WI38 (cell line): ENCODE results near the gene ILF2.

Source experiments
- H3K4me3 ChIP-seq: 2 replicates; pipeline ENCODE4 v1.5.1; 2011; ENCODE audit warnings: low read depth, mild to moderate bottlenecking, control low read depth, low read length
- TF ChIP-seq, protein P1 (sequence below): IDR thresholded peaks from 2 replicates; pipeline ENCODE4 v1.5.1; 2012; ENCODE audit warnings: low read depth, mild to moderate bottlenecking, control low read depth, low read length

Gene ILF2

DNA sequence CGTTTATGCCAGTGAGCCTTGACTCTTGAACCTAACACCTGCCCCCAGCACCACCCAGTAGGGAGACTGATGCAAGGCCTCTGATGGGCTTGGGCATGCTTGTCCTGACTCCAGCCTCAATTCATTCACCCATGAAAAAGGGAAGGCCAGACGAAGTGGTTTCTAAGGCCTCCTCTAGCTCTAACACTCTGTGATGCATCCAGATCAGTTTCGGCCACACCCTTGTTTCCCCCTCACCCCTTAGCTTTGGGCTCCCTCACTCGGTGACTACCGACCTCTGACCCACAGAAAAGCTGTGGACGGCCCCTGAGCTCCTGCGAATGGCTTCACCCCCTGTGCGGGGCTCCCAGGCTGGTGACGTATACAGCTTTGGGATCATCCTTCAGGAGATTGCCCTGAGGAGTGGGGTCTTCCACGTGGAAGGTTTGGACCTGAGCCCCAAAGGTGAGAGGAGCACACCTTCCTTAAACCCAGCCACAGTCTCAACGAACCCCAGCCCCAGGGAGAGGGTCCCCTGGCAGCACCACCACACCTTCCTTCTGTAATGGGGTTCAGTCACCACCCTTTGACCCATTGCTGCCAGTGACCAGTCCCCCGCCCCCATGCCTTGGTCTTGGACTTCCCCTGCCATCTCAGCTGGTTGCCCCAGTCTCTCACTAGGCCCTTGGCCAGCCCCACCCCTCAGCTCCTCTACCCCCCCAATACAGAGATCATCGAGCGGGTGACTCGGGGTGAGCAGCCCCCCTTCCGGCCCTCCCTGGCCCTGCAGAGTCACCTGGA is 16.7 kb upstream of the ILF2 start:
- H3K4me3 ChIP-seq: no peak overlapping the region
- TF ChIP-seq, protein P1, sequence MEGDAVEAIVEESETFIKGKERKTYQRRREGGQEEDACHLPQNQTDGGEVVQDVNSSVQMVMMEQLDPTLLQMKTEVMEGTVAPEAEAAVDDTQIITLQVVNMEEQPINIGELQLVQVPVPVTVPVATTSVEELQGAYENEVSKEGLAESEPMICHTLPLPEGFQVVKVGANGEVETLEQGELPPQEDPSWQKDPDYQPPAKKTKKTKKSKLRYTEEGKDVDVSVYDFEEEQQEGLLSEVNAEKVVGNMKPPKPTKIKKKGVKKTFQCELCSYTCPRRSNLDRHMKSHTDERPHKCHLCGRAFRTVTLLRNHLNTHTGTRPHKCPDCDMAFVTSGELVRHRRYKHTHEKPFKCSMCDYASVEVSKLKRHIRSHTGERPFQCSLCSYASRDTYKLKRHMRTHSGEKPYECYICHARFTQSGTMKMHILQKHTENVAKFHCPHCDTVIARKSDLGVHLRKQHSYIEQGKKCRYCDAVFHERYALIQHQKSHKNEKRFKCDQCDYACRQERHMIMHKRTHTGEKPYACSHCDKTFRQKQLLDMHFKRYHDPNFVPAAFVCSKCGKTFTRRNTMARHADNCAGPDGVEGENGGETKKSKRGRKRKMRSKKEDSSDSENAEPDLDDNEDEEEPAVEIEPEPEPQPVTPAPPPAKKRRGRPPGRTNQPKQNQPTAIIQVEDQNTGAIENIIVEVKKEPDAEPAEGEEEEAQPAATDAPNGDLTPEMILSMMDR: no peak

DNA sequence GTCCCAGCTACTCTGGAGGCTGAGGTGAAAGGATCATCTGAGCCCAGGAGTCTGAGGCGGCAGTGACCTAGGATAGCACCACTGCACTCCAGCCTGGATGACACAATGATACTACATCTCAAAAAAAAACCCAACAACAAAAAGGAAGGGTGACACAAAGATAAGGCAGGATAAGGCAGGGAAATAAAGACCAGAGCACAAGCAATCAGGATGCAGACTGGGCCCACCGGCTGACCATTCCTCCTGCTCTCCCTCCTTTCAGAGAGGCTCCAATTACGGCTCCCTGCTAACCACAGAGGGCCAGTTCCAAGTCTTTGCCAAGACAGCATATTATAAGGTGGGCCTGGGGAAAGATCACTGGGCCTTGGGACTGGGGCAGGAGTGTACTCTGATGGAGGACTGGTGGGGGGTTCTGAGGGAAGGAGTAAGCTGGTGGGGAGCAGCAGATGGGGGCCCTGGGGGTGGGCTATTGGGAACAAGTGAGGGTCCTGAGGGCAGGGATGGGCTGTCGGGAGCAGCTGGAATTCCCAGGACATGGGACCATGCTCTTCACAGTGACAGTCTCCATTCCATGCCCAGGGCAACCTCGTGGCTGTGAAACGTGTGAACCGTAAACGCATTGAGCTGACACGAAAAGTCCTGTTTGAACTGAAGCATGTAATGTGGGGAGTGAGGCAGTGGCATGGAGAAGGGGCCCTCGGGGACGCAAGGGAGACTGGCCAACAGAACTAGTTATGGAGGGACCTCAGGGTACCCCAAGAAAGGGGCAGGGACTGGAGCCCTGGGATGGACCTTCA is 14.9 kb upstream of the ILF2 start:
- no peak overlapping the region for H3K4me3 ChIP-seq
- TF ChIP-seq, protein P1: no peak

DNA sequence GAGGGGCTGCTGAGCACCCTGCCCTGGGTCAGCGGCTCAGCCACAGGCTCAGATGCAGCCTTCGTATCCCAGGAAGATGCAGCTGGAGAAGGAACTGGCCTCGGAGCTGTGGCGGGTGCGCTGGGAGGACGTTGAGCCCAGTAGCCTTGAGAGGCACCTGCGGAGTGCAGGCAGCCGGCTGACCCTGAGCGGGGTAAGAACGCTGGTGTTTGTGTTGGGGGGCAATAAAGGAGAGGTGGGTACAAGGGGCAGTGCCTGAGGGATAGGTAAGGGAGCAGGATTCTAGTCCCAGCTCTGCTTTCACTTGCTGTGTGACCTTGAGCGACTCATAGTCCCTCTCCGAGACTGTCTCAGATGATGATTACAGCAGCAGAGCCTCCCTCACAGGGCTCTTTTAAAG is 14.1 kb upstream of the ILF2 start:
- H3K4me3 ChIP-seq: no peak overlapping the region

DNA sequence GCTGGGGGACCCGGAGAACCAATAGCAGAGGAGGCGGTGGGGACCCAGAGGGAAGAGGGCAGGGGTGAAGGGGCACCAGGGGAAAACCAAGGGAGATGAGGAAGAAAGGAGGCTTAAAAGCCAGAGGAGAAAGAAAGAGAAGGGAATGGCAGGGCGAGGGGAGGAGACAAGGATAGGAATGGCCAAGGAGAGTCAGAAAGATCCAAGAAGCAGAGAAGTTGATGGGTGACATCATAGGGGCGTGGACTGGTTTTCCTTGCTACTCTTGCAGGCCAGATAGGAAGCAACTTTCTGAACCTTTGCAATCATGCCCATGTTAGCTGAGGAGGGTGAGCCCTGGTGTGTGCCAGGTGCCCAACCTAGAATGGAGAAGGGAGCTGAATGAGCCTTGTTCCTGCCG is 13.1 kb upstream of the ILF2 start:
- TF ChIP-seq, protein P1: no peak
- H3K4me3 ChIP-seq: no peak overlapping the region

More for the DNA sequence above, 14.1 kb upstream of the ILF2 start:
- TF ChIP-seq, protein P1: no peak

DNA sequence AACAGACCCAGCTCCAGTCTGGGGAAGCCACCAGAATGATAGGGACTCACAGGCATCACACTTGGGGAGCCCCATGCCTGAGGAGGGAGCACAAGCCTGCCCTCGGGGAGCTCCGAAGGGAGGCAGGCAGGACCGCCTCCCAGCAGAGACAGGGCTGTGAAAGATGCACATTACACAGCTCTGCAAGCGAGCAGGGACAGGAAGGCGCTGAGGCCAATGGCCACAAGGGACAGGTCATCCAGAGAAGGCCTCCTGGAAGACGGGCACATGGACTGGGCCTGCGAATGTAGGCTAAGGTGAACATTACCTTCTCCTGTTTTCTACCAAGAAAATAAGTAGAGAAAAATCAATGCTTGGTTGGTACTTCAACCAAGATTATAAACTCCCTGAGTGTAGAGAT is 11.9 kb upstream of the ILF2 start:
- TF ChIP-seq, protein P1: no peak
- H3K4me3 ChIP-seq: no peak overlapping the region

DNA sequence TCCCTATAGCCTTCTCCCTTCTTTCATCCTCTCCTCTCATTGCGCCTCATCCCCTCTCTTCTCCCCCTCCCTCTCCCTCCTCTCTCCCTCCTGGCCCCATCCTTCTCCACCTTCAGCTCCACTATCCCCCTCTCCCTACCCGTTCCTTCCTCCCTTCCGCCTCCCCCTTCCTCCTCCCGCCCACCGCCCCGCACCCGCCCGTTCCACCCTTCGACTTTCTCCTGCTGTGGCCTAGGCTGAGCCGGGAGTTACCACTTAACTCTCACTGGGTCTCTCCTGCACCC is 9.3 kb upstream of the ILF2 start:
- H3K4me3 ChIP-seq: no peak overlapping the region

More for the DNA sequence above, 9.3 kb upstream of the ILF2 start:
- TF ChIP-seq, protein P1: no peak
